Measurements from ENCODE around the gene MICOS13.

DNA sequence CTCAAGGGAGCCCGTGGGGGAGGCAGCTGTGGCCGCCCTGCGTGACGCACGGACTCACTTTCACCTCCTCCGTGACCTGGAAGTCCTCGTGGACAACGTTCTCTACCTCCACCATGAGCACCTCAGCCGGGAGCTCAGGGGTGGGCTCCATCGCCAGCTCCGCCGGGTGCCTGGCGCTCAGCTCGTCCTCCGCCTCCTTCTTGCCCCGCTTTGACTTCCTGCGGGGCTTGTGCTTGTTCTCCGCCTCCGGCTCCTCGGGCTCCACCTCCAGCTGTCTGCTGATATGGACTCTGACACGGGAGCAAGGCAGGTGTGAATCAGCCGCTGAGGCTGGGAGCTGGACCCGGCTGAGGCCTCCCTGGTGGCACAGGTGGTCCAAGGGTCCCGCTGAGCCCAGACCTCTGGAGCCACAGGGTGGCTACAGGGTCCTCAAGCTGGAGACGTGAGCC lies 31.4 kb upstream of the MICOS13 start:
- TF ChIP-seq EZH2 (optimal IDR thresholded peaks at IDR 0.05; ENCODE audit: low read depth, low read length) = no peak
- no peak for TF ChIP-seq CTCF (IDR thresholded peaks at IDR 0.05; ENCODE audit: low read length)
- TF ChIP-seq EZH2phosphoT487 (IDR thresholded peaks at IDR 0.05; ENCODE audit: low read length) = no peak
